Neural progenitor cell (in vitro differentiated cells): ENCODE data around the gene LOXHD1. TPM values are rescaled to one million over a fixed set of nuclear protein-coding genes. Genes with fewer than 3 reads are reported as not detected.

Experiments used
- DNase-seq: peaks from one replicate; pipeline ENCODE4 v3.0.0-alpha.2; 2016; ENCODE audit warnings: low spot score
- H2AFZ ChIP-seq: fragments of 200-600 bp; sonication (generic); replicated peaks from 2 replicates; pipeline ENCODE4 v1.6.1; 2016; ENCODE audit warnings: antibody characterized with exemption
- H3F3A ChIP-seq: fragments of 200-600 bp; sonication (generic); 2 replicates; pipeline ENCODE4 v1.6.1; 2016; ENCODE audit warnings: antibody characterized with exemption, low read depth
- H3K27ac ChIP-seq: fragments of 200-600 bp; sonication (generic); 2 replicates; pipeline ENCODE4 v1.5.1; 2016; ENCODE audit warnings: mild to moderate bottlenecking
- H3K27me3 ChIP-seq: fragments of 200-600 bp; sonication (generic); 2 replicates; pipeline ENCODE4 v1.6.1; 2016; ENCODE audit warnings: mild to moderate bottlenecking, moderate library complexity
- H3K36me3 ChIP-seq: fragments of 200-600 bp; sonication (generic); 2 replicates; pipeline ENCODE4 v1.5.1; 2016
- H3K4me1 ChIP-seq: fragments of 200-600 bp; sonication (generic); 2 replicates; pipeline ENCODE4 v1.6.1; 2016; ENCODE audit warnings: mixed run types
- H3K4me2 ChIP-seq: fragments of 200-600 bp; sonication (generic); 2 replicates; pipeline ENCODE4 v1.6.1; 2016
- H3K4me3 ChIP-seq: fragments of 200-600 bp; sonication (generic); 2 replicates; pipeline ENCODE4 v1.5.1; 2016
- H3K79me2 ChIP-seq: fragments of 200-600 bp; sonication (generic); 2 replicates; pipeline ENCODE4 v1.6.1; 2016; ENCODE audit warnings: low read depth
- H3K9ac ChIP-seq: fragments of 200-600 bp; sonication (generic); 2 replicates; pipeline ENCODE4 v1.6.1; 2016
- H3K9me3 ChIP-seq: fragments of 200-600 bp; sonication (generic); 2 replicates; pipeline ENCODE4 v1.5.1; 2016; ENCODE audit warnings: low read depth
- H4K20me1 ChIP-seq: fragments of 200-600 bp; sonication (generic); 2 replicates; pipeline ENCODE4 v1.6.1; 2016; ENCODE audit warnings: low read depth
- H3K27ac Mint-ChIP-seq: 3 replicates; pipeline ENCODE4 v1.8.0; 2021; ENCODE audit warnings: mixed read lengths
- H3K27me3 Mint-ChIP-seq: 2 replicates; pipeline ENCODE4 v1.8.0; 2022; ENCODE audit warnings: low read depth, mild to moderate bottlenecking, inconsistent platforms, moderate library complexity, mixed read lengths; ENCODE audit not compliant: insufficient read depth
- H3K36me3 Mint-ChIP-seq: 3 replicates; pipeline ENCODE4 v1.8.0; 2021; ENCODE audit warnings: mixed read lengths
- H3K4me1 Mint-ChIP-seq: 3 replicates; pipeline ENCODE4 v1.8.0; 2021; ENCODE audit warnings: mixed read lengths
- H3K4me3 Mint-ChIP-seq: 3 replicates; pipeline ENCODE4 v1.8.0; 2021; ENCODE audit warnings: mild to moderate bottlenecking, moderate library complexity, mixed read lengths
- H3K9me3 Mint-ChIP-seq: 3 replicates; pipeline ENCODE4 v1.8.0; 2020; ENCODE audit warnings: mixed read lengths
- CTCF ChIP-seq: fragments of 200-600 bp; sonication (generic); IDR thresholded peaks from 2 replicates; pipeline ENCODE4 v1.5.1; 2017; ENCODE audit warnings: antibody characterized with exemption, mild to moderate bottlenecking
- EZH2 ChIP-seq: fragments of 200-600 bp; sonication (generic); IDR thresholded peaks from 2 replicates; pipeline ENCODE4 v1.6.1; 2017; ENCODE audit warnings: antibody characterized with exemption, mild to moderate bottlenecking, moderate library complexity
- EZH2phosphoT487 ChIP-seq: fragments of 200-600 bp; sonication (generic); IDR thresholded peaks from 2 replicates; pipeline ENCODE4 v1.6.1; 2017; ENCODE audit warnings: antibody characterized with exemption
- total RNA-seq: library from RNA; depleted of rRNA; stranded (reverse); fragments of >200 nt; gene quantifications from 2 replicates; pipeline ENCODE4 v1.2.3, GENCODE V29; 2015; ENCODE audit warnings: low replicate concordance

The LOXHD1 gene
- total RNA-seq, 1 donor from 2014 or later = not detected

GRCh38 chr18:46428368-46428767 is 228.7 kb downstream of the LOXHD1 start:
- Histone ChIP-seq H3K4me3 (no peak overlapping the region), H3K9me3 (no peaks in the 10 kb centered on the region), H3K9ac (no peak overlapping the region), H3K4me2 (no peak overlapping the region), H3F3A (peaks cover 21% of the 10 kb centered on the region), H2AFZ (no peak overlapping the region), H4K20me1 (peaks cover 65% of the 10 kb centered on the region), H3K27ac (no peak overlapping the region), H3K4me1 (peaks cover 41% of the 10 kb centered on the region), H3K79me2 (no peaks in the 10 kb centered on the region), H3K27me3 (no peaks in the 10 kb centered on the region), H3K36me3 (no peaks in the 10 kb centered on the region)
- TF ChIP-seq EZH2phosphoT487 (no peak), EZH2 (no peak), CTCF (no peak)
- no peak for DNase-seq
- Mint-ChIP-seq H3K4me3 (no peak overlapping the region), H3K27me3 (no peaks in the 10 kb centered on the region), H3K27ac (no peak overlapping the region), H3K4me1 (peaks cover 44% of the 10 kb centered on the region), H3K9me3 (no peaks in the 10 kb centered on the region), H3K36me3 (no peaks in the 10 kb centered on the region)

DNA sequence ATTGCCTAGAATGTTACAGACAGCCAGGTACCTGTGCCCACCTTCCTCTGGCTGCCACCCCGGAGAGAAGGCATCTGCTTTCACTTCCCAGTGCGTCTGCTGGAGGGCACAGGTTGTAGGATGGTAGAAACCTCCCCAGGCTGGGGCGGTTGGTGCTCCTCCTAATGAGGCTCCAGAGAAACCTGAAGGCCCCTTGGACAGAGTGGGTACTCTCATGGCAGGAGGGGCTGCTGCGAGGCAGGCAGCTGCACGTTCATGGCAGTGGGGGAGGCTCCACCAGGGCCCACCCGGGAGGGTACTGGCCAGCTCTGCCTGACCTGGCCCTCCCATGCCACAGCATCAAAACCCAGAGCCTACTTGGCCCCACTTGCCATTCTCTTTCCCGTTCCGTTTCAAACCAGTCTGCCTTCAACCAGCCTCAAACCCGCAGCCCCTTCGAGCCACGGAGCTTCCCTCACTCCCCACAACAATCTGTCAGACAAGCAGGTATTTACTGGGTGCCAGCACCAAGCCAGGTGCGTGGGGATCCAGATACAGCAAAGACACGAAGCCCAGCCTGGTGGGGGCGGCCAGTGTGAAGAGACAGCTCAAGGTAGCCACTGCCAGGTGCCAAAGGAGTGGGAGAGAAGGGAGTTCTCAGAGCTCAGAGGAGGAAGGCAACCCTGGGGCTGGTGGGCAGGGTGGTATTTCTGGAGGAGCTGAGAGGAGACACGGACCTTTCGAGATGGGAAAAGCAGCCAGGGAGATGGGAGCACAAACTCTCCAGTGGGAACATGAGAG is 229.6 kb downstream of the LOXHD1 start:
- Histone ChIP-seq H3K4me3 (no peak overlapping the region), H3K4me2 (no peak overlapping the region), H2AFZ (no peak overlapping the region), H4K20me1 (peaks cover 72% of the 10 kb centered on the region), H3K9me3 (no peaks in the 10 kb centered on the region), H3K36me3 (no peaks in the 10 kb centered on the region), H3K9ac (no peak overlapping the region), H3K79me2 (no peaks in the 10 kb centered on the region), H3K4me1 (peaks cover 41% of the 10 kb centered on the region), H3K27ac (no peak overlapping the region), H3K27me3 (no peaks in the 10 kb centered on the region), H3F3A (peaks cover 20% of the 10 kb centered on the region)
- TF ChIP-seq CTCF (no peak), EZH2phosphoT487 (no peak), EZH2 (no peak)
- Mint-ChIP-seq H3K27ac (no peak overlapping the region), H3K36me3 (peaks cover 2% of the 10 kb centered on the region), H3K4me1 (peaks cover 44% of the 10 kb centered on the region), H3K27me3 (no peaks in the 10 kb centered on the region), H3K4me3 (no peak overlapping the region), H3K9me3 (no peaks in the 10 kb centered on the region)
- no peak for DNase-seq

Other genes starting within 250 kb of the LOXHD1 start
- 0.03 and 0.04 TPM in 2 replicates for gene ST8SIA5, start 99.8 kb upstream of the LOXHD1 start, total RNA-seq